BJ (cell line): ENCODE measurements around the gene HOXD3. TPM values are rescaled to one million over a fixed set of nuclear protein-coding genes. Genes with fewer than 3 reads are reported as not detected.

ENCODE experiments used
- CTCF ChIA-PET: fragments of 350-600 bp; formaldehyde crosslinking; extraction: SDS; loops from one replicate; lab custom pipeline; 2021; ENCODE audit warnings: antibody characterized with exemption, inconsistent platforms; lab: Yijun Ruan, JAX
- POLR2A ChIA-PET: fragments of 300-600 bp; sonication (Branson Sonifier 250); formaldehyde crosslinking; extraction: SDS; loops from one replicate; lab custom pipeline; 2021; ENCODE audit warnings: antibody characterized with exemption; lab: Charles Lee
- DNase-seq: peaks from one replicate; pipeline ENCODE4 v3.0.0-alpha.2; 2011; ENCODE audit warnings: low read depth
- H3K27me3 ChIP-seq: 2 replicates; pipeline ENCODE4 v1.6.0; 2011; ENCODE audit warnings: low read length; ENCODE audit not compliant: control insufficient read depth, insufficient read depth
- H3K36me3 ChIP-seq: 2 replicates; pipeline ENCODE4 v1.5.1; 2011; ENCODE audit warnings: low read length; ENCODE audit not compliant: control insufficient read depth, insufficient read depth
- H3K4me3 ChIP-seq: 2 replicates; pipeline ENCODE4 v1.5.1; 2011; ENCODE audit warnings: low read depth, mild to moderate bottlenecking, control low read depth, low read length
- polyA plus RNA-seq: library from polyadenylated mRNA; depleted of rRNA; stranded (reverse); fragments of >200 nt; gene quantifications from 2 replicates; pipeline ENCODE4 v1.2.3, GENCODE V29; 2011
- TF ChIP-seq, protein P1 (sequence below): IDR thresholded peaks from 2 replicates; pipeline ENCODE4 v1.5.1; 2011; ENCODE audit warnings: low read depth, mild to moderate bottlenecking, control low read depth, inconsistent platforms, low read length, moderate library complexity; ENCODE audit not compliant: insufficient read depth

The HOXD3 gene
- polyA plus RNA-seq, 1 experiment = not detected

- TF ChIP-seq, protein P1, sequence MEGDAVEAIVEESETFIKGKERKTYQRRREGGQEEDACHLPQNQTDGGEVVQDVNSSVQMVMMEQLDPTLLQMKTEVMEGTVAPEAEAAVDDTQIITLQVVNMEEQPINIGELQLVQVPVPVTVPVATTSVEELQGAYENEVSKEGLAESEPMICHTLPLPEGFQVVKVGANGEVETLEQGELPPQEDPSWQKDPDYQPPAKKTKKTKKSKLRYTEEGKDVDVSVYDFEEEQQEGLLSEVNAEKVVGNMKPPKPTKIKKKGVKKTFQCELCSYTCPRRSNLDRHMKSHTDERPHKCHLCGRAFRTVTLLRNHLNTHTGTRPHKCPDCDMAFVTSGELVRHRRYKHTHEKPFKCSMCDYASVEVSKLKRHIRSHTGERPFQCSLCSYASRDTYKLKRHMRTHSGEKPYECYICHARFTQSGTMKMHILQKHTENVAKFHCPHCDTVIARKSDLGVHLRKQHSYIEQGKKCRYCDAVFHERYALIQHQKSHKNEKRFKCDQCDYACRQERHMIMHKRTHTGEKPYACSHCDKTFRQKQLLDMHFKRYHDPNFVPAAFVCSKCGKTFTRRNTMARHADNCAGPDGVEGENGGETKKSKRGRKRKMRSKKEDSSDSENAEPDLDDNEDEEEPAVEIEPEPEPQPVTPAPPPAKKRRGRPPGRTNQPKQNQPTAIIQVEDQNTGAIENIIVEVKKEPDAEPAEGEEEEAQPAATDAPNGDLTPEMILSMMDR = no peak
- ChIA-PET POLR2A (interaction anchor here (0.6 kb wide), 1 partner anchor 14 kb away, joined by 3 read pairs; no protein-coding TSS in a partner anchor), CTCF (interaction anchor here (1.0 to 1.6 kb wide), 2 partner anchors 25 to 516 kb away, joined by 3 to 5 read pairs; no protein-coding TSS in a partner anchor)
- no peak for DNase-seq
- Histone ChIP-seq H3K4me3 (peak overlapping the region; percentile 25; the same call in 1 of the 2 replicates), H3K27me3 (peaks cover 5% of the 10 kb centered on the region), H3K36me3 (peaks cover 1% of the 10 kb centered on the region; the same call in 1 of the 2 replicates)
These were observed 34.9 kb upstream of the HOXD3 start for GRCh38 chr2:176122052-176122682.

GRCh38 chr2:176122683-176123410 is 34.3 kb upstream of the HOXD3 start, which contains the start of gene HOXD9:
TSS of gene HOXD9 (plus strand) at chr2:176122719. CDS start at chr2:176122769, 50 bp downstream.
- Histone ChIP-seq H3K27me3 (peaks cover 4% of the 10 kb centered on the region), H3K4me3 (peak within 1 kb of the TSS; percentile 25), H3K36me3 (peaks cover 1% of the 10 kb centered on the region; the same call in 1 of the 2 replicates)
- ChIA-PET POLR2A (interaction anchor here (0.6 kb wide), 1 partner anchor 14 kb away, joined by 3 read pairs; no protein-coding TSS in a partner anchor), CTCF (interaction anchor here (0.8 to 1.6 kb wide), 4 partner anchors 26 to 531 kb away, joined by 3 to 5 read pairs (median 3); no protein-coding TSS in a partner anchor)
- TF ChIP-seq, protein P1 = no peak
- no peak for DNase-seq

GRCh38 chr2:176123411-176124109 is 33.5 kb upstream of the HOXD3 start:
- TF ChIP-seq, protein P1 = no peak
- CTCF ChIA-PET = interaction anchor here (0.8 to 1.6 kb wide), 3 partner anchors 27 to 530 kb away, joined by 3 to 5 read pairs (median 3); no protein-coding TSS in a partner anchor
- POLR2A ChIA-PET = no interaction called here
- DNase-seq = no peak
- Histone ChIP-seq H3K27me3 (peaks cover 9% of the 10 kb centered on the region), H3K36me3 (no peaks in the 10 kb centered on the region; the same call in 1 of the 2 replicates), H3K4me3 (no peak overlapping the region)

DNA sequence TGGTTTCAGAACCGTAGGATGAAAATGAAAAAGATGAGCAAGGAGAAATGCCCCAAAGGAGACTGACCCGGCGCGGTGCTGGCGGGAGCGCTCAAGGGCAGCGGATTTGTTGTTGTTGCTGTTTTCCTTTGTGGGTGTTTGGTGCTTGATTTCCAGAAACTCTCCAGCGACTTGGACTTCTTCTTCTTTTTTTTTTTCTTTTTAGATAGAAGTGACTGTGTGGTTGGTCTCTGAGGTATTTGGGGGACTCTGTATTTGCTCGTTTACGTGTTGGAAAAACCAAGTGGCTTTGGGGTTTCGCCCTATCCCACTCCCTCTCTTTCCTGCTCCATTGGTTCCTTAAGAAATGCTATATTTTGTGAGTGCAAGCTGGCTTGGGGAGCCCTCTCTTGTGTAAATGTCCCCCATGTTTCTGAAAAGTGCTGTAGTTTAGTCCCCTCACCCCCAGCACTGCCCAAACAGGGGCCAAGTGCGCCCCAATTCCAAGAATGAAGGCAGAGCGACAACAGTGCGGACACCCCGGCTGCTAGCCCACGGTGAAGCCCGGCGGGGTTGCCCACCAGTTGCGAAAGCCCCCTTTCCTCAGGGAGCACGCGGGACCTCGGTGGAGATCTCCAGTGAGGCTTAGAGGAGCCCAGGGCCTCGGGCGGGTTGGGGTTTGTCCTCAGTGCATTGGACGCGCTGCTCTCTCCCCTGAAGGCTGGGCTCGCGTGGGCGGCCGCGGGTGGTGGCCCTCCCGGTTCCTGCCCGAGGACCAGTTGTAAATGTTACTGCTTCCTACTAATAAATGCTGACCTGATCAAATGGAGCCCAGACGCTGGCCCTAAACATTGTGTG is 32.8 kb upstream of the HOXD3 start:
- Histone ChIP-seq H3K36me3 (no peaks in the 10 kb centered on the region; the same call in 1 of the 2 replicates), H3K27me3 (peaks cover 15% of the 10 kb centered on the region), H3K4me3 (no peak overlapping the region)
- DNase-seq = no peak
- TF ChIP-seq, protein P1 = no peak
- POLR2A ChIA-PET = no interaction called here
- CTCF ChIA-PET = interaction anchor here (1.1 to 9.3 kb wide), 2 partner anchors 529 to 530 kb away, joined by 3 to 149 read pairs; no protein-coding TSS in a partner anchor
